Lower leg skin (tissue), 4 donors: Measurements from ENCODE around the gene TP53BP2. TPM values are rescaled to one million over a fixed set of nuclear protein-coding genes. Genes with fewer than 3 reads are reported as not detected.

Source experiments
- DNase-seq, 2 donors: peaks; one replicate each; pipeline ENCODE4 v3.0.0-alpha.2; 2019; ENCODE audit warnings: low spot score in 2 of 2
- H3K4me3 ChIP-seq: fragments of 200-600 bp; sonication (generic); 2 replicates; pipeline ENCODE4 v1.5.1; 2017; ENCODE audit warnings: mild to moderate bottlenecking, low read depth; ENCODE audit not compliant: poor library complexity, severe bottlenecking
- CTCF ChIP-seq, 3 donors: fragments of 450-650 bp; IDR thresholded peaks; one replicate each; pipeline ENCODE4 v1.5.1; 2016; ENCODE audit warnings: antibody characterized with exemption in 3 of 3, mild to moderate bottlenecking in 3 of 3, moderate library complexity in 2 of 3
- POLR2A ChIP-seq, 2 donors: fragments of 450-650 bp; IDR thresholded peaks; one replicate each; pipeline ENCODE4 v1.6.1; 2016 to 2017; ENCODE audit warnings: antibody characterized with exemption in 2 of 2, mild to moderate bottlenecking in 1 of 2, moderate library complexity in 1 of 2
- WGBS, 2 donors: methylation state at CpG; one replicate each; pipeline ENCODE4 v1.1.5; 2018; 5-methylcytosine and 5-hydroxymethylcytosine counted together
- intact Hi-C: fragments of 100-400 bp; cut with DNase I; formaldehyde crosslinking; loops from one replicate; pipeline ENCODE4 v1.15.0; 2023; ENCODE audit warnings: low total_unique reads
- total RNA-seq, 4 donors: library from RNA; depleted of rRNA; stranded (reverse); fragments of >200 nt; gene quantifications; one replicate each; pipeline ENCODE4 v1.1.0, GENCODE V29; 2016

The TP53BP2 gene
- total RNA-seq, 4 donors from 2014 or later, result 32.2 to 49.9 (median 36.6) TPM

GRCh38 chr1:223758734-223759133 is 87.0 kb downstream of the TP53BP2 start:
- no peak for DNase-seq
- intact Hi-C loops, result no loop called here
- 96 to 98% methylated on average over 9 of the region's 9 CpGs for WGBS, 2 donors

GRCh38 chr1:223756806-223757700 is 88.7 kb downstream of the TP53BP2 start:
- intact Hi-C loops, result no loop called here
- TF ChIP-seq POLR2A (IDR thresholded peaks at IDR 0.05) (no peak), CTCF (IDR thresholded peaks at IDR 0.05) (no peak)
- no peak overlapping the region for H3K4me3 ChIP-seq
- DNase-seq, result no peak
- 86 to 89% methylated on average over 20 of the region's 20 CpGs for WGBS, 2 donors

More at GRCh38 chr1:223758734-223759133, 87.0 kb downstream of the TP53BP2 start:
- TF ChIP-seq POLR2A (IDR thresholded peaks at IDR 0.05) (no peak), CTCF (IDR thresholded peaks at IDR 0.05) (no peak)
- no peak overlapping the region for H3K4me3 ChIP-seq

GRCh38 chr1:223755992-223756775 is 89.6 kb downstream of the TP53BP2 start:
- intact Hi-C loops, result no loop called here
- no peak for DNase-seq
- TF ChIP-seq CTCF (IDR thresholded peaks at IDR 0.05) (no peak), POLR2A (IDR thresholded peaks at IDR 0.05) (no peak)
- H3K4me3 ChIP-seq, result no peak overlapping the region
- WGBS, 2 donors, result 70 to 86% methylated on average over 13 of the region's 13 CpGs

GRCh38 chr1:223755432-223755792 is 90.3 kb downstream of the TP53BP2 start:
- intact Hi-C loops, result no loop called here
- TF ChIP-seq POLR2A (IDR thresholded peaks at IDR 0.05), result no peak
- TF ChIP-seq CTCF (IDR thresholded peaks at IDR 0.05), result no peak
- no peak overlapping the region for H3K4me3 ChIP-seq
- WGBS, 2 donors, result 91 to 95% methylated on average over 9 of the region's 9 CpGs
- no peak for DNase-seq

- 92 to 94% methylated on average over 17 of the region's 17 CpGs for WGBS, 2 donors
- intact Hi-C loops, result no loop called here
- TF ChIP-seq POLR2A (IDR thresholded peaks at IDR 0.05), result no peak
- TF ChIP-seq CTCF (IDR thresholded peaks at IDR 0.05), result no peak
- H3K4me3 ChIP-seq, result no peak overlapping the region
- DNase-seq, result no peak
Observed at GRCh38 chr1:223754681-223755431, 90.9 kb downstream of the TP53BP2 start.
